K562 (cell line): Measurements from ENCODE around the gene PLCB3. TPM values are rescaled to one million over a fixed set of nuclear protein-coding genes. Genes with fewer than 3 reads are reported as not detected.

Experiments
- E2F3 ChIP-seq: fragments of 250-450 bp; sonication (Bioruptor Pico); IDR thresholded peaks from 2 replicates; pipeline ENCODE4 v1.4.0; 2020; ENCODE audit warnings: mild to moderate bottlenecking
- HDAC6 ChIP-seq: IDR thresholded peaks from 2 replicates; pipeline ENCODE4 v1.6.1; 2012; ENCODE audit warnings: low read depth, mild to moderate bottlenecking, control low read depth, inconsistent platforms, low read length, moderate library complexity
- MAFG ChIP-seq: fragments of 450-650 bp; conservative IDR thresholded peaks from 2 replicates; pipeline ENCODE4 v1.6.1; 2016; ENCODE audit warnings: missing genetic modification characterization, missing compliant biosample characterization
- MEIS2 ChIP-seq: fragments of 450-650 bp; IDR thresholded peaks from 2 replicates; pipeline ENCODE4 v1.6.1; 2014; ENCODE audit warnings: mild to moderate bottlenecking; ENCODE audit not compliant: partially characterized antibody
- PTTG1 ChIP-seq: fragments of 450-650 bp; IDR thresholded peaks from 2 replicates; pipeline ENCODE4 v1.6.1; 2016; ENCODE audit warnings: low read depth, mild to moderate bottlenecking, missing genetic modification characterization, missing compliant biosample characterization
- RBM34 ChIP-seq: fragments of 200-400 bp; formaldehyde crosslinking; IDR thresholded peaks from 2 replicates; pipeline ENCODE4 v1.6.1; 2018; ENCODE audit warnings: low read length, borderline replicate concordance; ENCODE audit not compliant: insufficient read depth
- SMARCB1 ChIP-seq: IDR thresholded peaks from 2 replicates; pipeline ENCODE4 v1.6.1; 2011; ENCODE audit warnings: improper control_type of control experiment, low read depth; ENCODE audit not compliant: insufficient read length
- TEAD4 ChIP-seq, 2 experiments: sonication (generic) in 1 of 2; formaldehyde crosslinking in 1 of 2; IDR thresholded peaks; 2 replicates each; pipeline versions ENCODE4 v1.6.1 to v1.8.0; 2012 to 2022; ENCODE audit warnings: borderline replicate concordance in 1 of 2, inconsistent platforms in 1 of 2, low read length in 1 of 2, mild to moderate bottlenecking in 1 of 2, missing genetic modification reagents in 1 of 2
- ZNF263 ChIP-seq: sonication (generic); formaldehyde crosslinking; IDR thresholded peaks from 2 replicates; pipeline ENCODE4 v1.8.0; 2022; ENCODE audit warnings: mild to moderate bottlenecking, missing genetic modification reagents, borderline replicate concordance
- ZNF280A ChIP-seq: fragments of 450-650 bp; IDR thresholded peaks from 2 replicates; pipeline ENCODE4 v1.6.1; 2018; ENCODE audit warnings: mild to moderate bottlenecking, low read depth; ENCODE audit not compliant: partially characterized antibody
- ZNF395 ChIP-seq: fragments of 200-800 bp; sonication (Bioruptor generic); IDR thresholded peaks from 2 replicates; pipeline ENCODE4 v1.6.1; 2017; ENCODE audit warnings: missing genetic modification characterization, missing compliant biosample characterization
- ZNF639 ChIP-seq, 2 experiments: fragments of 200-800 bp in 1 of 2; sonication (Bioruptor generic) in 1 of 2; sonication (generic) in 1 of 2; formaldehyde crosslinking in 1 of 2; IDR thresholded peaks in 1 of 2; conservative IDR thresholded peaks in 1 of 2; 2 replicates each; pipeline versions ENCODE4 v1.5.0 to v1.6.1; 2016 to 2020; ENCODE audit warnings: missing compliant biosample characterization in 1 of 2, missing genetic modification characterization in 1 of 2, missing genetic modification reagents in 1 of 2
- ZNF780A ChIP-seq: fragments of 250-450 bp; sonication (Bioruptor Pico); IDR thresholded peaks from 2 replicates; pipeline ENCODE4 v1.5.0; 2021; ENCODE audit warnings: mild to moderate bottlenecking
- polyA plus RNA-seq, 8 experiments: library from polyadenylated mRNA; depleted of rRNA in 4 of 8; stranded (reverse) in 5 of 8; unstranded in 3 of 8; fragments of >200 nt; fragmentation: Nextera tagmentation in 2 of 8; fragmentation: Illumina TruSeq in 1 of 8; extraction: Ambion mirVana in 2 of 8; extraction: Trizol in 1 of 8; gene quantifications; 2 replicates each; pipeline versions ENCODE4 v1.2.1 to v1.2.3, GENCODE V29; 2011 to 2014; ENCODE audit warnings: inconsistent platforms in 1 of 8, missing spikeins in 1 of 8
- total RNA-seq, 7 experiments: library from RNA; depleted of rRNA in 6 of 7; stranded (reverse); fragments of >200 nt in 6 of 7; fragmentation: Illumina TruSeq in 2 of 7; extraction: Trizol in 2 of 7; gene quantifications; 2 replicates each; pipeline versions ENCODE4 v1.2.1 to v1.2.3, GENCODE V29; 2011 to 2021; ENCODE audit warnings: low replicate concordance in 1 of 7
- TF ChIP-seq, protein P1 (sequence below): fragments of 450-650 bp; IDR thresholded peaks from 2 replicates; pipeline ENCODE4 v1.6.1; 2016; ENCODE audit warnings: antibody characterized with exemption

Gene PLCB3
- total and polyA plus RNA-seq, 9 of the 15 experiments (the other 6 are each of a cell fraction or from before 2014, with no cell fraction given) = 0.31 to 44.8 (median 14.6) TPM

DNA sequence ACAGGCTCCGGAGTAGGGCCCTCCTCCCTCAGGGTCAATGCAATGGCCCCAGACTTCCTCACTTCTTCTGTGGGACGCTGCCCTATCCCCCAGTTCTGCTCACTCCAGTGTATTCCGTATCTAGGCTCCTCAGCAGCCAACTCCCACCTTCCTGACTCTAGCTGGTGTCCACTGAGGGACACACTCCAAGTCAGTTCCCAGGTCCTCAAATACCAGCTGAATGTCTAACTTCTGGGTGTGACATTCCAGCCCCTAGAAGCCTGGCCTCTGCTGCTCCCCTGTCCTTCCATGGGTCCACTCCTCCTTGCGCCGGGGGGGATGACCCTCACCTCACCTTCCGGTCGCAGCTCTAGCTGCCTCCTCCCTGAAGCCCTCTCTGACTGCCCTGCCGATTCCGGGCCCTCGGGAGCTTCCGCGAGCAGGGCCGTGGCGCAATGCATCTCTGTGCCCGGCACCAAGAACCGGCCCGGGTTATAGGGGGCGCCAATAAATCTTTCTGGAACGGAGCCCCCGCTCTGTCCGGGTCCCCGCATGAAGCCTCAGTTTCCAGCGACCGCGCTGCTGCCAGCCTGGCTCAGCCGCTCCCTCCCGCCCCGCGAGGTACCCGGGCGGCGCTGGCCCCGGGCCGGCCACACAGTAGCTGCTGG lies 17.7 kb downstream of the PLCB3 start (continued):
- TF ChIP-seq E2F3 (no peak), TEAD4 (IDR thresholded peaks at IDR 0.05; ENCODE audit: low read length) (no peak; the same call in 1 of the 2 replicates), TEAD4 (CRISPR knock-in tag; IDR thresholded peaks at IDR 0.05; ENCODE audit: borderline replicate concordance) (0 out of 2 replicates have a peak, but pooled peaks have one; percentile 36), ZNF780A (CRISPR knock-in tag) (no peak), MEIS2 (peak; percentile 2), SMARCB1 (no peak), ZNF395 (CRISPR knock-in tag) (peak; percentile 87; the same call in 1 of the 2 replicates), ZNF280A (no peak), MAFG (no peak), ZNF639 (CRISPR knock-in tag; conservative IDR thresholded peaks at IDR 0.05 in 1 of 2, IDR thresholded peaks at IDR 0.05 in 1 of 2) (peak in 1 of 2 experiments; percentile 64; a peak in 1 of 4 replicates), ZNF263 (peak; percentile 52; the same call in 1 of the 2 replicates), RBM34 (no peak), HDAC6 (no peak), PTTG1 (no peak)
- TF ChIP-seq, protein P1, sequence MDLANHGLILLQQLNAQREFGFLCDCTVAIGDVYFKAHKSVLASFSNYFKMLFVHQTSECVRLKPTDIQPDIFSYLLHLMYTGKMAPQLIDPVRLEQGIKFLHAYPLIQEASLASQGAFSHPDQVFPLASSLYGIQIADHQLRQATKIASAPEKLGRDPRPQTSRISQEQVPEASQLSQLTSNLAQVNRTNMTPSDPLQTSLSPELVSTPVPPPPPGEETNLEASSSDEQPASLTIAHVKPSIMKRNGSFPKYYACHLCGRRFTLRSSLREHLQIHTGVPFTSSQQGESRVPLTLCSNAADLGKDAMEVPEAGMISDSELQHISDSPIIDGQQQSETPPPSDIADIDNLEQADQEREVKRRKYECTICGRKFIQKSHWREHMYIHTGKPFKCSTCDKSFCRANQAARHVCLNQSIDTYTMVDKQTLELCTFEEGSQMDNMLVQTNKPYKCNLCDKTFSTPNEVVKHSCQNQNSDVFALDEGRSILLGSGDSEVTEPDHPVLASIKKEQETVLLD = 0 out of 2 replicates have a peak, but pooled peaks have one; percentile 24
